HG03039 (cell line): ENCODE measurements around the gene FCHSD2.
"Not testable (repeated sequence)": the region's sequence is repeated elsewhere in the genome, so short reads cannot be mapped to it uniquely, and the experiment has no call there.

Experiments
- ATAC-seq: cut with Tn5 transposase; IDR thresholded peaks from one replicate; pipeline ENCODE4 v1.9.1; 2021; ENCODE audit warnings: mild to moderate bottlenecking, moderate library complexity; ENCODE audit not compliant: unreplicated experiment

The FCHSD2 gene

GRCh38 chr11:73152086-73152853 is 10.2 kb upstream of the FCHSD2 start:
- no peak for ATAC-seq

GRCh38 chr11:73151416-73151815 is 9.3 kb upstream of the FCHSD2 start:
- ATAC-seq = no peak

GRCh38 chr11:73149105-73149504 is 7.0 kb upstream of the FCHSD2 start:
- no peak for ATAC-seq

- no peak for ATAC-seq
Measured at GRCh38 chr11:73147771-73148681, 5.9 kb upstream of the FCHSD2 start.

- ATAC-seq = no peak
Measured at GRCh38 chr11:73145986-73146575, 4.0 kb upstream of the FCHSD2 start.

GRCh38 chr11:73143126-73143838 is 1.2 kb upstream of the FCHSD2 start:
- no peak for ATAC-seq

GRCh38 chr11:73141309-73142127 is 600 bp downstream of the FCHSD2 start:
- ATAC-seq = peak; percentile 14

GRCh38 chr11:73141031-73141308 is 1.1 kb downstream of the FCHSD2 start:
- no peak for ATAC-seq

GRCh38 chr11:73140213-73141030 is 1.7 kb downstream of the FCHSD2 start:
- ATAC-seq = no peak

GRCh38 chr11:73139476-73140198 is 2.5 kb downstream of the FCHSD2 start:
- ATAC-seq = no peak

- ATAC-seq = no peak
Measured at GRCh38 chr11:73137944-73138274, 4.2 kb downstream of the FCHSD2 start.

- no peak for ATAC-seq
Measured at GRCh38 chr11:73137262-73137943, 4.7 kb downstream of the FCHSD2 start.

- not testable (repeated sequence) for ATAC-seq
Measured at GRCh38 chr11:73136722-73137121, 5.4 kb downstream of the FCHSD2 start.

GRCh38 chr11:73135346-73136284 is 6.5 kb downstream of the FCHSD2 start:
- no peak for ATAC-seq

- ATAC-seq = not testable (repeated sequence)
Measured at GRCh38 chr11:73132349-73132748, 9.8 kb downstream of the FCHSD2 start.

- no peak for ATAC-seq
Measured at GRCh38 chr11:73130181-73130580, 11.9 kb downstream of the FCHSD2 start.

- ATAC-seq = no peak
Measured at GRCh38 chr11:73129198-73129597, 12.9 kb downstream of the FCHSD2 start.
